ENCODE measurements around the gene APOH. TPM values are rescaled to one million over a fixed set of nuclear protein-coding genes. Genes with fewer than 3 reads are reported as not detected.

Gene APOH
- total and polyA plus RNA-seq, 9 of the 15 experiments (the other 6 are each of a cell fraction or from before 2014, with no cell fraction given) = 1.1 TPM; not detected in 8

- TF ChIP-seq DLX4 (CRISPR knock-in tag; IDR thresholded peaks at IDR 0.05) = no peak
- no peak for TF ChIP-seq SOX6 (IDR thresholded peaks at IDR 0.05)
- TF ChIP-seq HNRNPK (IDR thresholded peaks at IDR 0.05; ENCODE audit: low read depth, low read length, poor library complexity, severe bottlenecking) = no peak
- no peak for TF ChIP-seq ARID3A (IDR thresholded peaks at IDR 0.05; ENCODE audit: borderline replicate concordance, low read depth, low read length)
Measured at GRCh38 chr17:66270106-66270505, 40.9 kb upstream of the APOH start (continued).

DNA sequence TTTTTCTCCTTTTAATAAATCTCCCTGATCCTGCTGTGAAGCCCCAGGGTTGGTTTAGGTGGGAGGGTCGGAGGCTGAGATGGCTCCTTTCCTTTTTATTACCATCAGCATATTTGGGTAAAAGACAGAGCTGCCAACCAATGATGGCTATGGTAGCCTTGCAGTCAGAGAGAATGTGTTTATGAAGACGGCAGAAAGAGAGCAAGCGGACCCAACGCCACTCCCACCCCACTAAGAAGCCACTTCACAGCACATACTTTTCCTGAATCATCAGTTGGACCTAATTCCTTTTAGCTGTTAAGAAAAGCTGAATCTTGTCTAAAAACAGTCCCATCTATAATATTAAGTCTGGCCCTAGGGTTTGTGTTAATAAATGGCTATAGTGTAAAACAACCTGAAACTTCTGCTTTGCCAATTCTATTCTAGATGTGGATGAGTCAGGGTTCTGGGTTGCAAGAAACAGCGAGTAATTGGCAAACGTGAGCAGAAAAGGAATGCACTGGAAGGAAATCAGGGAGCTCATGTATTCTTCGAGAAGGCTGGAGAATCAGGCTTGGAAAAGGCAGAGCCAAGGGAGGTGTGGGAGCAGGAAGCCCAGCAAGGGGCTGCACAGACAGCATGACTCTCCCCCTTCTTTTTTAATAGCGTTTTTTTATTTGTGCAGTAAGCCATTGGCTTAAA is 39.2 kb upstream of the APOH start:
- peaks cover 0 to 12% of the 10 kb centered on the region in 2 experiments; a peak in 2 of 5 replicates for H3K27me3 ChIP-seq (ENCODE audit: control insufficient read depth in 2 of 2, insufficient read depth in 2 of 2, low read length in 2 of 2)
- ChIA-PET CTCF (ENCODE audit: low intra/inter-chr PET ratio) (interaction anchor here (0.6 kb wide), 1 partner anchor 144 kb away, joined by 4 read pairs; no protein-coding TSS in a partner anchor), POLR2A (no interaction called here)
- H3K4me3 ChIP-seq = no peak overlapping the region
- BruUV-seq (replicated peaks) = no TSS peak
- FAIRE-seq (no peak), DNase-seq (ENCODE audit: extremely low read depth in 1 of 4, low spot score in 3 of 4) (no peak), ATAC-seq (no peak)
- no peaks in the 10 kb centered on the region for H3K36me3 ChIP-seq (ENCODE audit: control insufficient read depth, insufficient read depth, low read length)
- no peak overlapping the region for H3K9ac ChIP-seq (ENCODE audit: insufficient read depth in 1 of 2, low read depth in 2 of 2, low read length in 2 of 2)
- no peaks in the 10 kb centered on the region for H3K9me1 ChIP-seq (ENCODE audit: control insufficient read depth, insufficient read depth, low read length)
- intact Hi-C loops (cut with micrococcal nuclease) (no loop called here), in situ Hi-C loops (cut with MboI) (no loop called here)
- H3K4me1 ChIP-seq (replicated peaks in 1 of 2; ENCODE audit: control insufficient read depth in 2 of 2, insufficient read depth in 2 of 2, low read length in 2 of 2) = peaks cover 0 to 10% of the 10 kb centered on the region in 2 experiments; a peak in 3 of 5 replicates
- H2AFZ ChIP-seq (ENCODE audit: low read depth, low read length) = no peak overlapping the region
- no peaks in the 10 kb centered on the region for H3K79me2 ChIP-seq (ENCODE audit: control insufficient read depth, insufficient read depth, low read length)
- 6% methylated on average over 8 of the region's 8 CpGs for WGBS (ENCODE audit: insufficient coverage, low coverage, missing lambda C conversion rate)
- no peaks in the 10 kb centered on the region for H4K20me1 ChIP-seq (replicated peaks; ENCODE audit: control insufficient read depth, insufficient read depth, low read length)
- no peak overlapping the region for H3K27ac ChIP-seq (ENCODE audit: extremely low read depth, low read depth, low read length)
- no peak overlapping the region for H3K4me2 ChIP-seq (ENCODE audit: insufficient read depth, low read length)
- TF ChIP-seq FUS (optimal IDR thresholded peaks at IDR 0.05; ENCODE audit: low read depth, low read length) (no peak), KDM2B (CRISPR knock-in tag; IDR thresholded peaks at IDR 0.05) (no peak), CBX3 (IDR thresholded peaks at IDR 0.05; ENCODE audit: borderline replicate concordance in 1 of 2, low read length in 2 of 2) (no peak)
- TF ChIP-seq, protein P1, sequence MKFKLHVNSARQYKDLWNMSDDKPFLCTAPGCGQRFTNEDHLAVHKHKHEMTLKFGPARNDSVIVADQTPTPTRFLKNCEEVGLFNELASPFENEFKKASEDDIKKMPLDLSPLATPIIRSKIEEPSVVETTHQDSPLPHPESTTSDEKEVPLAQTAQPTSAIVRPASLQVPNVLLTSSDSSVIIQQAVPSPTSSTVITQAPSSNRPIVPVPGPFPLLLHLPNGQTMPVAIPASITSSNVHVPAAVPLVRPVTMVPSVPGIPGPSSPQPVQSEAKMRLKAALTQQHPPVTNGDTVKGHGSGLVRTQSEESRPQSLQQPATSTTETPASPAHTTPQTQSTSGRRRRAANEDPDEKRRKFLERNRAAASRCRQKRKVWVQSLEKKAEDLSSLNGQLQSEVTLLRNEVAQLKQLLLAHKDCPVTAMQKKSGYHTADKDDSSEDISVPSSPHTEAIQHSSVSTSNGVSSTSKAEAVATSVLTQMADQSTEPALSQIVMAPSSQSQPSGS (CRISPR knock-in tag; IDR thresholded peaks at IDR 0.05) = no peak
- H3K9me3 ChIP-seq (replicated peaks; ENCODE audit: control insufficient read depth, insufficient read depth, low read depth, low read length) = no peaks in the 10 kb centered on the region; the same call in 1 of the 2 replicates

All from K562 (cell line).